Ovary (tissue), 3 donors: ENCODE data around the gene NHERF1.

Experiments used
- CTCF ChIP-seq, 3 donors: fragments of 450-650 bp in 2 of 3; fragments of 200-600 bp in 1 of 3; IDR thresholded peaks; one replicate each; pipeline versions ENCODE4 v1.5.1 to v1.8.0; 2016 to 2022; ENCODE audit warnings: antibody characterized with exemption in 3 of 3, mild to moderate bottlenecking in 1 of 3
- POLR2A ChIP-seq: fragments of 450-650 bp; IDR thresholded peaks from one replicate; pipeline ENCODE4 v1.6.1; 2017; ENCODE audit warnings: antibody characterized with exemption, mild to moderate bottlenecking, moderate library complexity
- donor health status: DM: no; HTN: no; CAD: no.

- no peak for TF ChIP-seq CTCF (IDR thresholded peaks at IDR 0.05)
- no peak for TF ChIP-seq POLR2A
Observed at GRCh38 chr17:74766413-74766812, 18.0 kb downstream of the NHERF1 start.
